GM19452 (cell line): ENCODE measurements around the gene ANP32A.
"Not testable (repeated sequence)": the region's sequence is repeated elsewhere in the genome, so short reads cannot be mapped to it uniquely, and the experiment has no call there.

Source experiments
- ATAC-seq: cut with Tn5 transposase; IDR thresholded peaks from one replicate; pipeline ENCODE4 v1.9.1; 2021; ENCODE audit not compliant: unreplicated experiment

ANP32A gene

DNA sequence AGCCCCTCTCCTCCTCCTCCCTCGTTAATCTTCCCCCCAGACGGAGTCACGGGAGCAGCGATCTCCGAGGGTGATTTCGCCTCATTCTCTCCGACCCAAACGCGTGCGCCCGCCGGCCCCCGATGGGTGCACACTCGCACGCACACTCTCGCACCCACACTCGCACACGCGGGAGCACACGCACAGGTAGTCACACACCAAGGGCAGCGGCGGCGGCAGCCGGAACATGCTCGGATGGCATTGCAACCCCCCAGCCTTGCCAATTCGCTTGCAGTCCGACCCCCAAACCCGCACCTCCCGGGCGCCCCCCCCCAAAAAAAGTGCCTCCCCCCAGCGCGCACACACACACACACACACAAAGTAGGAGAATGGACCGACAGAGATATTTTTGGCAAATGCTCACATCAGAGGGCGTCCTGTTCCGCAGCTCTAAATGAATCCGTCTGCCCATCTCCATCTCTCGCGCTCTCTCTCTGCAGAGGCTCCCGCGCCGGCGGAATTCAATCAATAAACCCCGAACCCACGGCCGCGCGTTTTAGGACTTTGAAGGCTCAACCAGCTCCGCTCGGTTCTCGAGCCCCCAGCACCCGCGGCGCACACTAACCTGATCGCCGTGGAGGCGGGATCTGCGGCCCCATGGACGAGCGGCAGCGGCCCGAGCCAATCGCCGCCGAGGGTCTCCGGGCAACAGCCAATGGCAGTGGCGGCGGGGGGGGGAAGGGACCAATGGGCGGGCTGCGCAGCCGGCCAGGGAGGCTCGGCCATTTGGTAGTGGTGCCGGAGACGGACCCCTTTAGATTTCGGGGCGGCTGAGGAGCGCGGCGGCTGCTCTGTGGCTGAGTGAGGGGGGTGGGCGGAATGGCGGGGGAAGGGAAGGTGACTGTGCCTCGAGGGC is at the start of gene ANP32A:
ANP32A (minus strand) TSS at position 601 of the 895 bp plus-strand sequence; CDS start at position 457, 144 bp downstream.
- peak; percentile 49 for ATAC-seq

DNA sequence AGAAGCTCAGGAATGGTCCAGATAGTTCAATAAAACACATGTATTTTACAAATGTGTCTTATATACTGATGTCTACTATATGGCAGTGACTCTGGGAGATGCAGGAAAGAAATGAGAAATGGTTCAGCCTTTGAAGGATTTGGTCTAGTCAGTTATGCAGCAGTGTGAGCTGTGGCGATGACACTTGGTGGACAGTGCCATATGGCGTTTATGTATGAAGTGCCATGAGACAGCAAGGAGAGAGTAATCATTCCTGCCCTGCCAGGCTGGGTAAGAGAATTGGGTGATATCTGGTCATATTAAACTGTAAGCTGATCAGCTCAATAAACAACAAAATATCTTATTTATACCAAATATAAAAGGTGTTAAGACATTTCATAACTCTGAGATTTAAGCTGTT is 47.6 kb upstream of the ANP32A start:
- ATAC-seq = no peak

DNA sequence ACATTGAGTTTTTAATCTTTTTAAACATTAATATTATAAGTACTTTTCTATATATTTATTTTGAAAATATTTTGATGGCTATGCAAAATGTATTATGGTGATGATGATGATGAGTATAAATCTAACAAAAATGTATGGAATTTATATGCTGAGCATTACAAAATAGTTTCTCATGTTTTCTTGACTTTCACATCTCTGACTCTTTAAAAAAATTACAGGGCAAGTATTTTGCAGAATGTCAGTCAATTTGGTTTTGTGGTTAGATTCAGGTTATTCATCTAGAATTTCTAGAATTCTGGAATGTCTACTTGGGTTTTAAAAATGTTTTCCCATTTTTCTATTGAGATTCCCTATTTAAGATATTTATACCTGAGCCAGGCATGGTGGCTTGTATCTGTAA is 41.7 kb upstream of the ANP32A start:
- no peak for ATAC-seq

GRCh38 chr15:68858666-68859065 is 38.0 kb upstream of the ANP32A start:
- ATAC-seq = not testable (repeated sequence)

GRCh38 chr15:68857443-68857842 is 36.7 kb upstream of the ANP32A start:
- not testable (repeated sequence) for ATAC-seq

GRCh38 chr15:68852461-68852860 is 31.8 kb upstream of the ANP32A start:
- ATAC-seq = no peak

- ATAC-seq = no peak
Measured at GRCh38 chr15:68851971-68852370, 31.3 kb upstream of the ANP32A start.

- ATAC-seq = no peak
Measured at GRCh38 chr15:68849497-68849896, 28.8 kb upstream of the ANP32A start.

GRCh38 chr15:68846851-68847439 is 26.2 kb upstream of the ANP32A start:
- ATAC-seq = no peak

- ATAC-seq = no peak
Measured at GRCh38 chr15:68844856-68845550, 24.3 kb upstream of the ANP32A start.

GRCh38 chr15:68843425-68844311 is 23.0 kb upstream of the ANP32A start:
- ATAC-seq = no peak

DNA sequence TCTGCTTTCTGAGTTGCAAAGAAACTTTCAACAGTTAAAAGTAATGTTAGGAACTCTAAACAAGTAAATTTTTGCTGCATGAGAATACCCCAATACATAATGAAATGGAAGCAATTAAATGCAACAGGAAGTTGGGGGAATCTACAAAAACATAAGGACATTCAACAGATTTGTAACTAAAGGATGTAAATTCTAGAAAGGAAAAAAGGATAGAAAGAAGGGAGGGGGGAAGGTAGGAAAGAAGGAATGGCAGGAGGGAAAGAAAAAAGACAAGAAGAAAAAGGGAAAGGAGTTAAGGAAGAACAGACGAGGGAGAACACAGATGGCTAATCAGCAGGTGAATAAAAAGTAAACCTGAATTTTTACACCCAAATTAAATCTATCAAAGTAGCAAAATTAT is 22.3 kb upstream of the ANP32A start:
- ATAC-seq = no peak

GRCh38 chr15:68834346-68834745 is 13.7 kb upstream of the ANP32A start:
- no peak for ATAC-seq

- no peak for ATAC-seq
Measured at GRCh38 chr15:68833700-68834331, 13.1 kb upstream of the ANP32A start.

GRCh38 chr15:68830141-68830785 is 9.6 kb upstream of the ANP32A start:
- no peak for ATAC-seq

GRCh38 chr15:68829068-68829467 is 8.4 kb upstream of the ANP32A start:
- no peak for ATAC-seq

- ATAC-seq = no peak
Measured at GRCh38 chr15:68823561-68823960, 2.9 kb upstream of the ANP32A start.

DNA sequence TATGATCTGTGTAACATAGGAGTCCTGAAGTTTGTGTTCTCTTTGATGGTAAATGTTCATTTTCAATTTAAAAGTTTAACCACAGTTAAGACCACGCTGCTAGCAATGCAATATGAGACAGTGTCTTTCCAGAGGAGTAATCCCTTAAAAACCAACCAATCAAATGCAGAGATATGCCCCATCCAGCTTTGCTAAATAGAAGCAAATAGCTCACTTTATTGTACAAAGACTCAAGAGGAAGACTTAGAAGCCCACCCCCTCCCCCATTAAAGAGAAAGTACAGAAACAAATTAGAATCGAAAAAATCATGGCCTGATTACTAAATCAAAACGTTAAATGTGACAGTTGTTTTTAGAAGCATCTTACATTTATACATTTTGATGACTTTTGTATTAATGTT is 2.1 kb upstream of the ANP32A start:
- ATAC-seq = no peak

DNA sequence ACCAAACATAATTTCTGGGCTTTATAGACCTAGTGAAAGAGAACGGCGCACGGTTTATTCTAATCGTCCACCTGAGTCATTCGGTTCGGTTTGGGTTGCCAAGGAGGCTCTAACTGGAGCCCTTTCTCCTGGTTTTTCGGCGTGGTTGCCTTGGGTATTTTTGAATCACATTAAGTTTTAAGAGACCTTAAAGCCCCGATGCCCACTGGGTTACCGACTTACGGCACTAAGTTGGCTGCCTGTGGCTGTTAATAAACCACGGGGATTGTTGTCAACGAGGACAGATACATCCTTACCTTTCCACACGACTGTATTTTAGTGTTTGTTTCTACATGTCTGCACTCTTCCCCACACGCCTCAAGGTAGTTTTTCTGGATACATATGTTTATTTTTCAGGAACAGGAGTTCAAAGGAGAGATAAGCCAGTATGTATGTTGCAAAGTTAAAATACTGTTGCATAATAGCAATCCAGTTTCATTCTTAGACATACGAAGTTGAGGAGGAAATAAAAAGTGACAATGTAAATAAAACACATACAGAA is 1.2 kb upstream of the ANP32A start:
- no peak for ATAC-seq
